NCI-H2196 (cell line): ENCODE results near the gene DNM3.
A peak's percentile ranks its signal among the peaks of the same experiment; 100 is the strongest.
"Not testable (repeated sequence)": the region's sequence is repeated elsewhere in the genome, so short reads cannot be mapped to it uniquely, and the experiment has no call there.

Experiments
- DNase-seq: peaks from one replicate; lab custom pipeline; 2025; ENCODE audit not compliant: unreplicated experiment; lab: John Stamatoyannopoulos, UW

The DNM3 gene

GRCh38 chr1:172005856-172006255, 164.6 kb downstream of the DNM3 start:
- no peak for DNase-seq

DNA sequence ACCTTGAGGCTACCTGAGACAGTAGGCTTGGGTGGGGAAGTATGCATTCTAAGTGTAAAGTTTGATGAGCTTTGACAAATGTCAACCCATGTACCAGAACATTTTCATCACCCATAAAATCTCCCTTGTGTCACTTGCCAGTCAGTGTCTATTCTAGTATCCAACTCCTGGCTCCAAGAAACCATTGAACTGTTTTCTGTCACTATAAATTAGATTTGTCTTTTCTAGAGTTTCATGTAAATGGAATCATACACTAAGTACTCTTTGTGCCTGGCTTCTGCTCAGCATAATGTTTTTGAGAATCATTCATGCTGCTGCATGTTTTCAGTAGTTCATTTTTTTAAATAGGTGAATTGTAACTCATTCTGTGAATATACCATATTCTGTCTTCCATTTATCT, 165.4 kb downstream of the DNM3 start:
- DNase-seq = no peak

DNA sequence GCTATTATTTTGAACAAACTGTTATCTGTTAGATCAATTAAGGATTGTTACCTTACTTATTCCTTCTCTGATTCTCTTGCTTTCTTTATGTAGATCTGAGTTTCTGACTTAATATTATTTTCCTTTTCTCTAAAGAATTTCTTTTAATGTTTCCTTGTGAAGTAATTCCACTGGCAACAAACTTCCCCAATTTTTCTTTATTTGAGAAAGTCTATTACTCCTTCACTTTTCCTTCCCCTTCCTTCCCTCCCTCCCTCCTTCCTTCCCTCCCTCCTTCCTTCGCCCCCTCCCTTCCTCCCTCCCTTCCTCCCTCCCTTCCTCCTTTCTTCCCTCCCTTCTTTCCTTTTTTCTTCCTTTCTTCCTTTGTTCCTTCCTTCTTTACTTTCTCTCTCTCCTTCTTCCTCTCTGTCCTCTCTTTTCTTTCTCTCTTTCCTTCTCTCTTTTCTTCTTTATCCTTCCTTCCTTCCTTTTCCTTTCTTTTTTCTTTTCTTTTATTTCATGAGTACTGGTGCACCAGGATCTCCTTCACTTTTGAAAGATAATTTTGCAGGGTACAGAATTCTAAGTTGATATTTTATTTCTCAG, 177.5 kb downstream of the DNM3 start:
- DNase-seq = no peak

GRCh38 chr1:172019976-172020375, 178.7 kb downstream of the DNM3 start:
- DNase-seq = no peak

- no peak for DNase-seq
These were observed 183.2 kb downstream of the DNM3 start for GRCh38 chr1:172024516-172024915.

GRCh38 chr1:172024944-172025738, 183.8 kb downstream of the DNM3 start:
- not testable (repeated sequence) for DNase-seq

- no peak for DNase-seq
These were observed 199.2 kb downstream of the DNM3 start for GRCh38 chr1:172040466-172040865.

DNA sequence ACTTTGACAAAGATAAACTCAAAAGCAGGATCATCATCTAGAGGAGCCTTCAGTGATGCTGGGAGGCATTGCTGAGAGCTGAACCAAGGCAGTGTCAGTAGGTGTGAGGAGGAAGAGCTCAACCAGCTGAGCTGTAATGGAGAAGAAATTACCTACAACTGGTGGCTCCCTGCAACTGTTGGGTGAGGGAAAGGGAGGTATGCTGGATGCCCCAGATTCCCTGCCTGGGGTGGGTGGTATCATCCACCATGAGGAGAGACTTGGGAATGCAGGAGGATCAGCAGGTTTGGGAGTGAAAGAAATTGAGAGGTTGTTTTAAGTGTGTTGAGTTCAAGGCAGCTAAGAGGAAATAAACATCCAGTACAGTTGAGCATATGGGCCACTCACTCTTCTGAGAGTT, 199.8 kb downstream of the DNM3 start:
- DNase-seq = no peak

GRCh38 chr1:172041742-172042141, 200.4 kb downstream of the DNM3 start:
- peak; percentile 7 for DNase-seq

- no peak for DNase-seq
These were observed 202.6 kb downstream of the DNM3 start for GRCh38 chr1:172043900-172044299.

DNA sequence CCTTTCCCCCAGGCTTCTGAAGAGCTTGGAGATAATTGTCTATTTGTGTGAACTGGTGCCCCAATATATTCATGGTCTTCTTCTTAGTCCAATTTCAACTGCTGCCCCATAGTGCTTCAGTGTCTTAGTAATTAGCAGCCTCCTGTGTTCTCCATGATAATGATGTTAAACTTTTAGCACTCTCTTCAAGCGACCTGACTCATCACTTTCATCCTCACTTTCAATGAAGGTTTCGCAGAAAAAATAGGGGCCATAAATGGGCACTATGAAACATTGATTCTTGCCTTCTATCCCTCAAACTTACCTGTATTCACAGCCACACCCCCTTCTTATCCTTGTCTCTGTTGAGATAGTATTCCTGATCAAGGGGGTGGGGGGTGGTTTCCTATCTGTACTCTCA, 210.6 kb downstream of the DNM3 start:
- no peak for DNase-seq

- DNase-seq = no peak
These were observed 212.9 kb downstream of the DNM3 start for GRCh38 chr1:172054172-172054571.

GRCh38 chr1:172055816-172056419, 214.6 kb downstream of the DNM3 start:
- not testable (repeated sequence) for DNase-seq

GRCh38 chr1:172068334-172068733, 227.0 kb downstream of the DNM3 start:
- no peak for DNase-seq

DNA sequence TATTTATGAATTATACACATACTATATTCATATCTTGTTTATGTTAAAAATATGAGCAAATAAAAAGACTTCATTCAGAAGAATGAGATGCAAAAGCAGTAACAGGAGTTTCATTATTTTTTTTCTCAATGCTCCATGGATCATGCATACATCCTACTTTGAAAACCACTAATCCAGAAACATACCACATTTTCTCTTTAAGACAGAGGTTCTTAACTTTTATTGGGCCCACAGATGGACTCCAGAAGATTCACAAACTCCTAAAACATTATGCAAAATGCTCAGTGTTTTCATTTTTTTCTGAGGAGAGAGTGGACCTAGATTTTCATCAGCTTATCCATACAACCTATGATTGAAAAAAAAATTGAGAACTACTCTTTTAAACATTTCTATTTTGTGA, 227.8 kb downstream of the DNM3 start:
- no peak for DNase-seq

- DNase-seq = no peak
These were observed 228.2 kb downstream of the DNM3 start for GRCh38 chr1:172069534-172069933.

DNA sequence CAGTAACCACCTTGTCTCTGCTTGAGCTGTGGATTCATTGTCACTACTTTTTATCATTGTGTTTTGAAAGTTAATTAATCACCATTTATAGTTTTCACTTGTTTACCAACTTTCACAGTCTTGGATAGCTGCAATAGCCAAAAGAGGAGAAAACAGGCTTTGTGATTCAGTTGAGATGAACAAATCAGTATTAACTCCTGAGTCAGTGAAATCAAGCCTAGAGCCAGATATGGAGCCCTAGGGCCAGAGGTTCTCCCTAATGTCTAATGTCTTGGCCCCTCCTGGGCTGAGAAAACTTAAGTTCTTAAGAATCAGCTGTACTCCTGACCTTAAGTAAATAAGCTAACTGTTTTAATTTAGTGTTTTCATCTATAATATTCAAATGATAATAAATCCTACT, 228.8 kb downstream of the DNM3 start:
- DNase-seq = no peak

DNA sequence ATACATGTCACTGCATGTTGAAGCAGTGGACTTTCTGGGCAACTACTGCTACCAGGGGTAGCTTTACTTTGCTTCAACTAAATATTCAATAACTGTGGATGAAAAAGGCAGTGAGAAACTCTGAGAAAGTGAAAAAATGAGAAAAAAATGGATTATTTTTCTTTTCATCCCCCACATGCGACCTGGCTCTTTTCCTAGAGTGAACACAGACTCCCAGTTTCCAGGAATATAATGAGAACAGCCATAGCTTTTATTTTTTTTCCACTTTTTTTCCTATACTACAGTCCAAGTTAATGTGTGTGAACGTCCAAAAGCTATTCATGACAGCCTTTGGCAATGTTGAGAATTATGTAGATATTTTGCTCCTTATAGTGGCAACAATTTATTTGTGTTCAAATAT, 230.4 kb downstream of the DNM3 start:
- no peak for DNase-seq

GRCh38 chr1:172079859-172080258, 238.6 kb downstream of the DNM3 start:
- DNase-seq = not testable (repeated sequence)

GRCh38 chr1:172083191-172083590, 241.9 kb downstream of the DNM3 start:
- no peak for DNase-seq

- DNase-seq = no peak
These were observed 243.6 kb downstream of the DNM3 start for GRCh38 chr1:172084876-172085275.

GRCh38 chr1:172085317-172085716, 244.0 kb downstream of the DNM3 start:
- no peak for DNase-seq
